SK-N-SH treated with all-trans-retinoic acid at 6 μM for 48 hours (cell line): Measurements from ENCODE around the gene NTM.

Source experiments
- ZFP3 ChIP-seq: fragments of 250-450 bp; sonication (Bioruptor Pico); IDR thresholded peaks from 2 replicates; pipeline ENCODE4 v1.5.0; 2020; ENCODE audit warnings: mild to moderate bottlenecking, moderate library complexity
- TF ChIP-seq, protein P1 (sequence below): fragments of 250-450 bp; sonication (Bioruptor Pico); IDR thresholded peaks from 2 replicates; pipeline ENCODE4 v1.8.0; 2020; ENCODE audit warnings: mild to moderate bottlenecking, moderate library complexity, borderline replicate concordance

DNA sequence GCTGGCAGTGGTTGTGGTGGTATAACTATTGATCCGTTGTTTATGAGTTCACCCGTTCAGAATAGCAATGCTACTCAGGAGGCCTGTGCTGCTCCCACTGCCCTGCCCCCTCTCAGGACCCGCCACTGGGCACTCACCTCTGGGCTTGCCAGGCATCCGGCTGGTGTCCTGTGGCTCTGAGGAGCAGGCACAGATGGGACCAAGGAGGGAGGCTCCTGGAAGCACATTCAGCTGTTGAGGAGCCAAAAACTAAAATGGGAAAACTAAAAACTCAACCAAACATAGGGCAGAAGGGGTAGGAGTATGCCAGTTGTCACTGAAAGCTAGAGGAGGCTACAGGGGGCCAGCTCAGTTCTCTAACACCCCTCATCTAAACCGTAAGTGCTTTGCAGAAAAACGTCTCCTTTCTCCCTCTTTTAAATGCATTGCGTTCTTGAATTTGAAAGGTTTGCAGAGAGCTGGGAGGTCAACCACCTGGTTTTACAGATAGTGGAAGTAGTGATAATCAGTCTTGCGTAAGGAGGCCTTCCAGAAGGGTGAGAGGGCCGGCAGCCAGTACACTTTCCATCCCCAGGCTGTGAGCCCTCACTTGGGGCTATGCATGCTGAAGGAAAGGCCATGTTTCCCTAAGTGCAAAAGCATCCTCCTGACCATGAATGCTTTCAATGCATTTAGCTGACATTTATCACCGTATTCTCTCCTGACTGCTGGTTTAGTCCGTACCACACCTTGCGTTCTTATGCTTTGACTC is 547.4 kb downstream of the NTM start:
- TF ChIP-seq, protein P1, sequence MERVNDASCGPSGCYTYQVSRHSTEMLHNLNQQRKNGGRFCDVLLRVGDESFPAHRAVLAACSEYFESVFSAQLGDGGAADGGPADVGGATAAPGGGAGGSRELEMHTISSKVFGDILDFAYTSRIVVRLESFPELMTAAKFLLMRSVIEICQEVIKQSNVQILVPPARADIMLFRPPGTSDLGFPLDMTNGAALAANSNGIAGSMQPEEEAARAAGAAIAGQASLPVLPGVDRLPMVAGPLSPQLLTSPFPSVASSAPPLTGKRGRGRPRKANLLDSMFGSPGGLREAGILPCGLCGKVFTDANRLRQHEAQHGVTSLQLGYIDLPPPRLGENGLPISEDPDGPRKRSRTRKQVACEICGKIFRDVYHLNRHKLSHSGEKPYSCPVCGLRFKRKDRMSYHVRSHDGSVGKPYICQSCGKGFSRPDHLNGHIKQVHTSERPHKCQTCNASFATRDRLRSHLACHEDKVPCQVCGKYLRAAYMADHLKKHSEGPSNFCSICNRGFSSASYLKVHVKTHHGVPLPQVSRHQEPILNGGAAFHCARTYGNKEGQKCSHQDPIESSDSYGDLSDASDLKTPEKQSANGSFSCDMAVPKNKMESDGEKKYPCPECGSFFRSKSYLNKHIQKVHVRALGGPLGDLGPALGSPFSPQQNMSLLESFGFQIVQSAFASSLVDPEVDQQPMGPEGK: no peak
- no peak for TF ChIP-seq ZFP3 (CRISPR knock-in tag)
